ENCODE results near the gene FCGBP.
"Not testable (repeated sequence)": the region's sequence is repeated elsewhere in the genome, so short reads cannot be mapped to it uniquely, and the experiment has no call there.

DNA sequence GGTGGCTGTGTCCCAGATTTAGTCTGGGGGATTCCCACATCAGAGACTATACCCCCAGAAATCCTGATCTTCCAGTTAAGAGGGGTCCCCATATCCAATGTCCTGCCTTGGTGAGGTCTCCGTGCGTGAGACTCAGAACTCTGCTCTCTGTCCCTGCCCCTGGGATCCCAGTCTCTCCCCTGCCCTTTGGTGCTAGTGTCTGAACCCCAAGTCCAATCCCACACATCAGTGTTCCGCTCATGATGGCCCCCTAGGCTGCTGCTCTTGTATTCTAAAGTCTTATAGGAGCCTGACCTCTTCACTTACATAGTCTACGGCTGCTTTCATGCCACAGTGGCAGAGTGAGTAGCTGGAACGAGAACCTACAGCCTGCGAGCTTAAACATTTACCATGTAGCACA is 35.6 kb downstream of the FCGBP start:
- TF ChIP-seq, protein P1, sequence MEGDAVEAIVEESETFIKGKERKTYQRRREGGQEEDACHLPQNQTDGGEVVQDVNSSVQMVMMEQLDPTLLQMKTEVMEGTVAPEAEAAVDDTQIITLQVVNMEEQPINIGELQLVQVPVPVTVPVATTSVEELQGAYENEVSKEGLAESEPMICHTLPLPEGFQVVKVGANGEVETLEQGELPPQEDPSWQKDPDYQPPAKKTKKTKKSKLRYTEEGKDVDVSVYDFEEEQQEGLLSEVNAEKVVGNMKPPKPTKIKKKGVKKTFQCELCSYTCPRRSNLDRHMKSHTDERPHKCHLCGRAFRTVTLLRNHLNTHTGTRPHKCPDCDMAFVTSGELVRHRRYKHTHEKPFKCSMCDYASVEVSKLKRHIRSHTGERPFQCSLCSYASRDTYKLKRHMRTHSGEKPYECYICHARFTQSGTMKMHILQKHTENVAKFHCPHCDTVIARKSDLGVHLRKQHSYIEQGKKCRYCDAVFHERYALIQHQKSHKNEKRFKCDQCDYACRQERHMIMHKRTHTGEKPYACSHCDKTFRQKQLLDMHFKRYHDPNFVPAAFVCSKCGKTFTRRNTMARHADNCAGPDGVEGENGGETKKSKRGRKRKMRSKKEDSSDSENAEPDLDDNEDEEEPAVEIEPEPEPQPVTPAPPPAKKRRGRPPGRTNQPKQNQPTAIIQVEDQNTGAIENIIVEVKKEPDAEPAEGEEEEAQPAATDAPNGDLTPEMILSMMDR (IDR thresholded peaks at IDR 0.05), result not testable (repeated sequence)
- TF ChIP-seq POLR2A, EP300 (IDR thresholded peaks at IDR 0.05): not testable (repeated sequence)
